Endodermal cell (in vitro differentiated cells): Measurements from ENCODE around the gene CTSA. TPM values are rescaled to one million over a fixed set of nuclear protein-coding genes. Genes with fewer than 3 reads are reported as not detected.
"Not testable (repeated sequence)": the region's sequence is repeated elsewhere in the genome, so short reads cannot be mapped to it uniquely, and the experiment has no call there.

Experiments
- DNase-seq: peaks from one replicate; pipeline ENCODE4 v3.0.0-alpha.2; 2017
- H3K27ac ChIP-seq: 2 replicates; pipeline ENCODE4 v1.5.1; 2013; ENCODE audit warnings: mild to moderate bottlenecking, low read depth, low read length, moderate library complexity
- H3K27me3 ChIP-seq: 2 replicates; pipeline ENCODE4 v1.6.1; 2013; ENCODE audit warnings: mild to moderate bottlenecking, low read length, moderate library complexity; ENCODE audit not compliant: insufficient read depth, control insufficient read depth, poor library complexity, severe bottlenecking
- H3K36me3 ChIP-seq: 2 replicates; pipeline ENCODE4 v1.7.0; 2013; ENCODE audit warnings: mild to moderate bottlenecking, low read length, moderate library complexity; ENCODE audit not compliant: control insufficient read depth, insufficient read depth
- H3K4me1 ChIP-seq: one replicate; pipeline ENCODE4 v1.7.0; 2013; ENCODE audit warnings: low read length; ENCODE audit not compliant: control insufficient read depth, insufficient read depth
- H3K4me3 ChIP-seq: 2 replicates; pipeline ENCODE4 v1.5.1; 2013; ENCODE audit warnings: mild to moderate bottlenecking, low read length, moderate library complexity
- H3K9ac ChIP-seq: 2 replicates; pipeline ENCODE4 v1.6.1; 2013; ENCODE audit warnings: mild to moderate bottlenecking, low read length, moderate library complexity; ENCODE audit not compliant: poor library complexity, severe bottlenecking; ENCODE audit errors: extremely low read depth
- H3K9me3 ChIP-seq: 2 replicates; pipeline ENCODE4 v1.6.1; 2013; ENCODE audit warnings: mild to moderate bottlenecking, low read length, moderate library complexity; ENCODE audit not compliant: control insufficient read depth
- H3K27ac Mint-ChIP-seq: 2 replicates; pipeline ENCODE4 v1.8.0; 2020; ENCODE audit warnings: mixed read lengths
- H3K27me3 Mint-ChIP-seq: 2 replicates; pipeline ENCODE4 v1.8.0; 2021; ENCODE audit warnings: mild to moderate bottlenecking, mixed read lengths; ENCODE audit not compliant: insufficient read depth
- H3K36me3 Mint-ChIP-seq: 2 replicates; pipeline ENCODE4 v1.8.0; 2020; ENCODE audit warnings: low read depth, mixed read lengths
- H3K4me1 Mint-ChIP-seq: 2 replicates; pipeline ENCODE4 v1.8.0; 2020; ENCODE audit warnings: mixed read lengths
- H3K4me3 Mint-ChIP-seq: 2 replicates; pipeline ENCODE4 v1.8.0; 2020; ENCODE audit warnings: mild to moderate bottlenecking, moderate library complexity, mixed read lengths
- H3K9me3 Mint-ChIP-seq: 2 replicates; pipeline ENCODE4 v1.8.0; 2020; ENCODE audit warnings: mild to moderate bottlenecking, mixed read lengths
- CTCF ChIP-seq: fragments of 200-600 bp; sonication (generic); conservative IDR thresholded peaks from 2 replicates; pipeline ENCODE4 v1.5.0; 2021; ENCODE audit warnings: antibody characterized with exemption, mild to moderate bottlenecking
- WGBS, 2 experiments: methylation state at CpG; one replicate each; pipeline versions ENCODE4 v1.1.5 to v1.1.7; 2013; ENCODE audit warnings: missing lambda C conversion rate in 2 of 2, mixed read lengths in 1 of 2; ENCODE audit not compliant: insufficient coverage in 1 of 2, insufficient read length in 1 of 2; 5-methylcytosine and 5-hydroxymethylcytosine counted together
- total RNA-seq, 2 donors: library from RNA; stranded (reverse); fragmentation: NEBNext Ultra II Directional in 1 of 2; extraction: Animal tissue kit (Norgen Biotek cat#: 25700) in 1 of 2; gene quantifications; 2 replicates in 1 of 2; 3 replicates in 1 of 2; pipeline ENCODE4 v1.2.1, GENCODE V29; 2021

CTSA gene
- total RNA-seq, 2 donors from 2014 or later = 70.7 to 84.8 TPM

DNA sequence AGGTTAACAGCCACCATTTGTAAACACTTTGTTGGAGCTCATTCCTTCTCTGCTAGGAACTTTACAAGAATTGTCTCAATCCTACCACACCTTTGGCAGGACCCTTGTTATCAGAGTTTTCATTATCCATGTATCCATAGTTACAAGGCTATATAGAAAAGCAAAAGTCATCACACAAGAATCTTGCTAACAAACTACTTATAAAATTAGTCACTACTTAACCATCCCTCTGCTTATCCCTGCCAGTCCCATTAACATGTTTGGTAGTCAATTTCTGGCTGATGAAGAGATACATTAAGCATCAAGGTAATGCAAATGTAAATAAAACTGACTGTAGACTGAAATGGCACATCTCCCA lies 23.3 kb upstream of the CTSA start:
- no peaks in the 10 kb centered on the region for H3K9me3 Mint-ChIP-seq
- Histone ChIP-seq H3K27ac (no peak overlapping the region), H3K4me1 (no peaks in the 10 kb centered on the region), H3K9me3 (no peaks in the 10 kb centered on the region), H3K27me3 (no peaks in the 10 kb centered on the region), H3K4me3 (no peak overlapping the region), H3K36me3 (no peaks in the 10 kb centered on the region), H3K9ac (no peak overlapping the region)
- H3K4me3 Mint-ChIP-seq = no peak overlapping the region
- peaks cover 8% of the 10 kb centered on the region for H3K4me1 Mint-ChIP-seq
- H3K36me3 Mint-ChIP-seq = peaks cover 4% of the 10 kb centered on the region
- no peak overlapping the region for H3K27ac Mint-ChIP-seq
- DNase-seq = no peak
- no peaks in the 10 kb centered on the region for H3K27me3 Mint-ChIP-seq
- TF ChIP-seq CTCF = no peak

DNA sequence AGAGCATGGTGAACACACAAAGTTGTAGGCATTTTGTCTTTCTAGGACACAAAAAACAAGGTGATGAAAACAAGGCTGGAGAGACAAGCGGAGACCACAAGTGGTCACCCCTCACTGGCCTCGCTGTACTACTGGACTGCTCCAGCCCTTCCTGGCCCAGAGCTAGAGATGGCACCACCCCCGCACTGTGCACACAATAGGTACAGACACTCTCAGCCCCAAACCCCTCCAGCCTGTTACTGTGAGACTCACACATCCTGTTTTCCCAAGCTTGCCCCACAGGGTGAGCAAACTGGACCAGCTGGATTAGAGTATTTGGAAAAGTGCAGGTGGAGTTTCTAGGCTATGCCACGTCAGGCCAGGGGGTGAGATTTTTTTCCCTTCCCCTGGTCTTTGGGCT lies 18.5 kb upstream of the CTSA start:
- H3K36me3 Mint-ChIP-seq = peaks cover 5% of the 10 kb centered on the region
- Histone ChIP-seq H3K27ac (no peak overlapping the region), H3K4me1 (peaks cover 3% of the 10 kb centered on the region), H3K4me3 (no peak overlapping the region), H3K27me3 (no peaks in the 10 kb centered on the region), H3K9me3 (no peaks in the 10 kb centered on the region), H3K36me3 (peaks cover 10% of the 10 kb centered on the region), H3K9ac (no peak overlapping the region)
- peaks cover 18% of the 10 kb centered on the region for H3K4me1 Mint-ChIP-seq
- TF ChIP-seq CTCF = no peak
- 88 to 100% methylated on average over 2 to 4 of the region's 4 CpGs for WGBS, 2 experiments
- DNase-seq = no peak
- no peaks in the 10 kb centered on the region for H3K9me3 Mint-ChIP-seq
- H3K4me3 Mint-ChIP-seq = no peak overlapping the region
- H3K27ac Mint-ChIP-seq = no peak overlapping the region
- no peaks in the 10 kb centered on the region for H3K27me3 Mint-ChIP-seq

GRCh38 chr20:45873409-45874103 lies 17.6 kb upstream of the CTSA start:
- H3K27ac Mint-ChIP-seq = no peak overlapping the region
- no peak overlapping the region for H3K4me3 Mint-ChIP-seq
- H3K36me3 Mint-ChIP-seq = peaks cover 5% of the 10 kb centered on the region
- no peak for TF ChIP-seq CTCF
- no peaks in the 10 kb centered on the region for H3K27me3 ChIP-seq
- 77 to 91% methylated on average over 1 of the region's 1 CpG for WGBS, 2 experiments
- H3K27me3 Mint-ChIP-seq = no peaks in the 10 kb centered on the region
- peaks cover 3% of the 10 kb centered on the region for H3K4me1 ChIP-seq
- H3K27ac ChIP-seq = no peak overlapping the region
- no peak overlapping the region for H3K4me3 ChIP-seq
- peaks cover 16% of the 10 kb centered on the region for H3K36me3 ChIP-seq
- DNase-seq = no peak
- H3K4me1 Mint-ChIP-seq = peaks cover 18% of the 10 kb centered on the region
- no peaks in the 10 kb centered on the region for H3K9me3 ChIP-seq
- H3K9ac ChIP-seq = no peak overlapping the region
- no peaks in the 10 kb centered on the region for H3K9me3 Mint-ChIP-seq

GRCh38 chr20:45874104-45874481 lies 17.0 kb upstream of the CTSA start:
- H3K27ac ChIP-seq, H3K9ac ChIP-seq, H3K27me3 Mint-ChIP-seq, H3K36me3 Mint-ChIP-seq, H3K9me3 ChIP-seq, H3K27me3 ChIP-seq, H3K27ac Mint-ChIP-seq, H3K4me3 Mint-ChIP-seq, H3K4me1 ChIP-seq, H3K4me3 ChIP-seq, DNase-seq, H3K9me3 Mint-ChIP-seq: not testable (repeated sequence)
- H3K4me1 Mint-ChIP-seq = peaks cover 18% of the 10 kb centered on the region
- 89 to 96% methylated on average over 9 to 10 of the region's 10 CpGs for WGBS, 2 experiments
- peaks cover 16% of the 10 kb centered on the region for H3K36me3 ChIP-seq
